GM19372 (cell line): ENCODE measurements around the gene PCCA.
"Not testable (repeated sequence)": the region's sequence is repeated elsewhere in the genome, so short reads cannot be mapped to it uniquely, and the experiment has no call there.

ENCODE experiments used
- ATAC-seq: cut with Tn5 transposase; IDR thresholded peaks from one replicate; pipeline ENCODE4 v1.9.1; 2021; ENCODE audit warnings: mild to moderate bottlenecking, low read depth, moderate library complexity; ENCODE audit not compliant: unreplicated experiment

The PCCA gene

GRCh38 chr13:100297413-100297812 is 208.5 kb downstream of the PCCA start:
- ATAC-seq = no peak

GRCh38 chr13:100298116-100298681 is 209.3 kb downstream of the PCCA start:
- no peak for ATAC-seq

GRCh38 chr13:100298691-100299090 is 209.8 kb downstream of the PCCA start:
- ATAC-seq = no peak

GRCh38 chr13:100300243-100300642 is 211.3 kb downstream of the PCCA start:
- ATAC-seq = no peak

GRCh38 chr13:100300708-100301107 is 211.8 kb downstream of the PCCA start:
- no peak for ATAC-seq

GRCh38 chr13:100301418-100301817 is 212.5 kb downstream of the PCCA start:
- ATAC-seq = no peak

GRCh38 chr13:100302391-100302790 is 213.5 kb downstream of the PCCA start:
- no peak for ATAC-seq

- no peak for ATAC-seq
Measured at GRCh38 chr13:100304229-100304628, 215.3 kb downstream of the PCCA start.

- no peak for ATAC-seq
Measured at GRCh38 chr13:100305398-100305797, 216.5 kb downstream of the PCCA start.

GRCh38 chr13:100306030-100306429 is 217.1 kb downstream of the PCCA start:
- ATAC-seq = no peak

GRCh38 chr13:100306434-100306999 is 217.6 kb downstream of the PCCA start:
- ATAC-seq = no peak

- no peak for ATAC-seq
Measured at GRCh38 chr13:100314132-100314910, 225.4 kb downstream of the PCCA start.

- no peak for ATAC-seq
Measured at GRCh38 chr13:100315522-100315921, 226.6 kb downstream of the PCCA start.

- ATAC-seq = not testable (repeated sequence)
Measured at GRCh38 chr13:100318473-100318872, 229.6 kb downstream of the PCCA start.

- ATAC-seq = no peak
Measured at GRCh38 chr13:100323937-100324336, 235.0 kb downstream of the PCCA start.

- ATAC-seq = no peak
Measured at GRCh38 chr13:100330662-100331061, 241.8 kb downstream of the PCCA start.

- no peak for ATAC-seq
Measured at GRCh38 chr13:100333141-100333540, 244.2 kb downstream of the PCCA start.

- ATAC-seq = no peak
Measured at GRCh38 chr13:100334214-100334613, 245.3 kb downstream of the PCCA start.

- no peak for ATAC-seq
Measured at GRCh38 chr13:100336795-100337516, 248.1 kb downstream of the PCCA start.

- no peak for ATAC-seq
Measured at GRCh38 chr13:100338275-100338674, 249.4 kb downstream of the PCCA start.

- no peak for ATAC-seq
Measured at GRCh38 chr13:100339411-100339940, 250.6 kb downstream of the PCCA start.
